Motor neuron (in vitro differentiated cells): ENCODE measurements around the gene TMEM134. TPM values are rescaled to one million over a fixed set of nuclear protein-coding genes. Genes with fewer than 3 reads are reported as not detected.

Experiments
- ATAC-seq, 8 experiments: fragments of 200-7000 bp; cut with Tn5 transposase; replicated peaks in 6 of 8; 2 replicates each; pipeline ENCODE4 v1.8.0; 2021; ENCODE audit warnings: mild to moderate bottlenecking in 8 of 8, moderate library complexity in 8 of 8
- H3K27ac ChIP-seq, 2 donors: fragments of 250-450 bp; sonication (Bioruptor Pico); 2 replicates each; pipeline ENCODE4 v1.9.0; 2021; ENCODE audit warnings: antibody characterized with exemption in 2 of 2, mild to moderate bottlenecking in 2 of 2, moderate library complexity in 1 of 2
- H3K4me1 ChIP-seq, 2 donors: fragments of 250-450 bp; sonication (Bioruptor Pico); replicated peaks in 1 of 2; 2 replicates each; pipeline ENCODE4 v1.6.1; 2021; ENCODE audit warnings: antibody characterized with exemption in 2 of 2, mild to moderate bottlenecking in 2 of 2, moderate library complexity in 1 of 2
- H3K4me3 ChIP-seq, 5 donors: fragments of 250-450 bp; sonication (Bioruptor Pico); 2 replicates each; pipeline ENCODE4 v1.9.0; 2021; ENCODE audit warnings: antibody characterized with exemption in 5 of 5, mild to moderate bottlenecking in 5 of 5, moderate library complexity in 4 of 5
- WGBS, 10 experiments: fragments of 450-650 bp; shearing (Covaris generic); methylation state at CpG; one replicate each; pipeline ENCODE4 v1.0.0; 2022; 5-methylcytosine and 5-hydroxymethylcytosine counted together
- in situ Hi-C, 9 experiments: fragments of 400-800 bp; cut with MboI; loops; one replicate each; pipeline ENCODE4 v1.15.0; 2021; ENCODE audit warnings: low sequenced_read_pairs in 9 of 9, low pct_unique_long_range_greater_than_20kb in 2 of 9; ENCODE audit not compliant: unreplicated experiment in 9 of 9
- total RNA-seq, 8 experiments: library from RNA; unstranded; fragments of 300-600 nt; gene quantifications; 2 replicates each; pipeline versions ENCODE4 v1.2.3 to v1.2.4, GENCODE V29; 2022

The TMEM134 gene
- total RNA-seq, 8 experiments from 2014 or later: 9.9 to 30.6 (median 17.2) TPM

DNA sequence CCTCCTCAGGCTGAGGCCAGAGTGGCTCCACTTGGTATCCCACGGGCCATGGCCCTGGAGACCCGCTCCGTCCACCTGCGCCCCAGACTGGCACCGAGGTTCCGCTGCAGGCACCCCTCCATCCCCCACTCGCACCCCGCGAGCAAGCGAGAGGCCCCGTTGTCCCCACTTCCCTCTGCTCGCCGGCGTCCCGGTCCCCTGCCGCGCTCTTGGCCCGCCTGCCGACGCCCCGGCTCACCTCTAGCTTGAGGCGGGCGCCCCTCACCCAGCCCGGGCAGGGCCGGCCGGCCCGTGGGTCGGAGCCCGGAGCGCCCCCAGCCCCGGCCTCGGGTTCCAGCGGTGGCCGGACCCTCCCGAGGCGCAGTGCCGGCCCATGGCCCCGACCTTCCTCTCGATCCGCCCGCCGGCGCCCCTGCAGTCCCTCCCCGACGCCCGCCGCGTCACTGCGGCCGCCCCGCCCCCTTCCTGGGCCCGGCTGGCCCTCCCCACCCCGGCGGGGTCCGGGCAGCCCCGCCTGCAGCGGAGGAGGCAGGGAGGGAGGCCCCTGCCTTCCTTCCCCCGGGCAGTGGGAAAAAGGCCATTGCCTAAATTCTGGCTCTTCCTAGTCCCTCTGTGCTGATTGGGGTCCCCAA is 36.0 kb upstream of the TMEM134 start, which contains the start of gene PITPNM1:
TSS of gene PITPNM1 (minus strand) at position 414 of the 632 bp plus-strand sequence. CDS start 1,183 bp downstream, outside the sequence.
- Histone ChIP-seq H3K4me1 (peaks cover 20 to 29% of the 10 kb centered on the region in 2 donors), H3K27ac (peak within 1 kb of the TSS; percentile 49 to 76), H3K4me3 (peak within 1 kb of the TSS; percentile 46 to 72 (median 59))
- WGBS, 10 experiments: no CpG with 5 or more reads among the region's 58 CpGs
- in situ Hi-C loops: no loop called here
- ATAC-seq: peak; percentile 3 to 25 (median 11)

DNA sequence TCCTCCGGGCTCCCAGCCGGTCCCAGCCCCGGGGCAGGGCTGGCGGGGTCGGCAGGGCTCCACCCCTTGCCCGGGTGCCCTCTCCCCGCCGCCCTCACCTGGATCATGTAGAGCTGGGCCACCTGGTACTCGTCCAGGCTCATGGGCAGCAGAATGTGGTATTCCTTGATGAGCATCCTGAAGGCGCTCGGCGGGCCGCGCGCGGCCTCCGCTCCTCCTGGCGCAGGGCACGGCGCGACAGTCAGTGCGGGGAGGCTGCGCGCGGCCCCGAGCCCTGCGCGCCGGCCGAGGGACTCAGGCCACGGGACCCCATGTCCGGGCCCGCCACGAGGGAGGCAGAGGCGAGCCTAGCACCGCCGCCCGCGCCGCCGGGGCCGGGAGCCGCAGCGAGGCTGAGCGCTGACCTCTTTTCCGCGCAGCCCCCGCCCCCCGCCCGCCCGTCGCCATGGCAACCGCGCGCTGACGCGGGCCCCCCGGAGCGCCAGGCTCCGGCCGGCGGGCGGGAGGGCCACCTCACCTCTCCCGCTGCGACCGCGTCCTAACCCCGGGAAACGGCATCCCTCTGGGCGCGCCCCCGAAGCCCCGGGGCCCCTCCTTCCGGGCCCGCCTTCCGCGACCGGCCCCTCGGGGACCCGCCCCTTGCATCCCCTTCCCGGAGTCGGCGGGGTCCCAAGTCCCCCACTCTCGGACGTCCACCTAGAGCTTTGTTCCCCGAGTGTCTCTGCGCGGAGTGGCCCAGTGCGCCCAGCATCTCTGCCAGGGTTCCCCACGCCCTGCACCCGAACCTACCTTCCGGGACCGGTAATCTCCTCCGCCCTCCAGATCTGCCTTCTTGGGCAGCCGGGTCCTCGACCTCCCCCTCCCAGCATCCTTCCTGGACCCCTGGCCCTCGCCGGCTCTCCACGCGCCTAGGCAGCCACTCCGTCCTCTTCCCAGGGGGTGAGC is 35.2 kb upstream of the TMEM134 start:
- peak overlapping the region; percentile 49 to 76 for H3K27ac ChIP-seq
- WGBS, 10 experiments: 0 to 3% (median 0%) methylated on average over 6 to 9 of the region's 101 CpGs; no CpG with 5 or more reads in 7 of the 10 experiments
- in situ Hi-C loops: no loop called here
- ATAC-seq: peak in 7 of 8 experiments; percentile 0 to 15 (median 9)
- H3K4me1 ChIP-seq: peaks cover 20 to 29% of the 10 kb centered on the region in 2 donors
- peak overlapping the region; percentile 46 to 72 (median 59) for H3K4me3 ChIP-seq

DNA sequence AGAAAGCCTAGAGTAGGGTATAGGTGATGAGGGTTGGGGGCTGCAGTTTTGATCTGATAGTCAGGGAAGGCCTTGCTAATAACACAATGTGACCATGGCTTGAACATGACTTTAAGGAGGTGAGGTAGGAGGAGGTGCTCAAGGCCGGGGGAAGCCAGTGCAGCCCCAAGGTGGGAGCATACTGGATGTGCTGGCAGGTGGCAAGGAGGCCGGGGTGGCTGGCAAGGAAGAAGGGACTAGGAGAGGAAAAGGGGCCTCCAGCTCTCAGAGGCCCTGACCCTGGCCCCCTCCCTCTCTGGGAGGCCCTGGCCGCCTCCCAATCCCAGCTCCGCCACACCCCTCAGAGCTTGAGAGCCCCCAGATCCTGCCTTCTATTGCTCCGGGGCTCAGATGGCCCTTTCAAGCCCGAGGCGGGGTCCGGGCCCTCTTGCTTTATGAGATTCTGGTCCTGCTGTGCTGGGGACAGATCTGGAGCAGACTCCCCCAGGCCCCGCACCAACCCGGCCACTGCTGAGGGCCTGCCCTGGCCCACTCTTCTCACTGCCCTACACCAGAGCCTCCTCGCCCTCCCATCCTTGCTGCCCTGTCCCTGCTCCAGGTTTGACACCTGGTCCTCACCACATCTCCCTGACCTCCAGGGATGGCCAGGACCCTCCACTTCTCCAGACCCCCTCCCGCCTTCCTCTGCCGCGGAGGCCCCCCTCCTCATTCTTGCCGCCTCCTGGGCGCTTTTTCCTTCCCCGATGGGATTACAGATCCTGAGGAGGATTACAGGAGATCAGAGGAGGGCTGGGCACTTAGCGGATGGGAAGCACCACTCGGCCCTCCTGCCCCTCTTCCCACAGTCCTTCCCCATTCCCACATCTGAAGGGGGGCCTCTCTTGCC is 34.3 kb upstream of the TMEM134 start:
- in situ Hi-C loops: no loop called here
- ATAC-seq: no peak
- Histone ChIP-seq H3K4me1 (peaks cover 20 to 26% of the 10 kb centered on the region in 2 donors), H3K27ac (peak overlapping the region; percentile 49 to 76), H3K4me3 (peak overlapping the region; percentile 46 to 72 (median 59))
- WGBS, 10 experiments: 42 to 100% methylated on average over 1 to 6 of the region's 19 CpGs; no CpG with 5 or more reads in 8 of the 10 experiments

DNA sequence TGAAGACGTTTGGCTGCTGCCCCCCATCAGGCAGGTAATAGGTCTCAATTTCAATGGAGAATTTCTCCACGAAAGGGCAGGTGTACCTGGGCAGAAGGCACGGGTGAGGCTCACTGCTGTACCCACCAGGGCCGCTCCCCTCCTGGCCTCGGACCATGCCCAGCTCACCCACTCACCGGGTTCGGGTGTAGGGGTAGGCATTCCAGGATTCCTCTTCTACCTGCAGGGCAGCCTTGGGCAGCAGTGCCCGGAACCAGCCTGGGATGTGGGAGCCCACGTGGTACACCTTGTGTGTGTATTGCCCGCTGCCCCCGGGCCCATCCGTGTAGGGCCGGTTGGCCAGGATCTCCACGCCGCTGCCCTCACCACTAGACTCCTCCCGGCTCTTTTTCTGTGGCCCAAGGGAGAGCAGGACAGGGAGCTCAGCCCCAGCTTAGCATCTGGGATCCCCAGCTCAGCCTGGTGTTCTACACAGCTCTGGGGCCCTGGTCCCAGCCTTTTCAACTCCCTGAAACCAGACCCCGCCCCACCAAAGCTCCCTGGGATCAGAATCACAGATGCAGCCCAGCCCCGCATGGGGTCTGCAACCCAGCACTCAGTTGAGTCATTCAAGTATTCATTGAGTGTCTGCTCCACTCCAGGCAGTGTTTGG is 33.4 kb upstream of the TMEM134 start:
- H3K4me3 ChIP-seq: no peak overlapping the region
- in situ Hi-C loops: no loop called here
- peaks cover 19 to 25% of the 10 kb centered on the region in 2 donors for H3K4me1 ChIP-seq
- no peak overlapping the region for H3K27ac ChIP-seq
- 80 to 100% (median 100%) methylated on average over 1 to 9 of the region's 18 CpGs; no CpG with 5 or more reads in 5 of the 10 experiments for WGBS, 10 experiments
- no peak for ATAC-seq

DNA sequence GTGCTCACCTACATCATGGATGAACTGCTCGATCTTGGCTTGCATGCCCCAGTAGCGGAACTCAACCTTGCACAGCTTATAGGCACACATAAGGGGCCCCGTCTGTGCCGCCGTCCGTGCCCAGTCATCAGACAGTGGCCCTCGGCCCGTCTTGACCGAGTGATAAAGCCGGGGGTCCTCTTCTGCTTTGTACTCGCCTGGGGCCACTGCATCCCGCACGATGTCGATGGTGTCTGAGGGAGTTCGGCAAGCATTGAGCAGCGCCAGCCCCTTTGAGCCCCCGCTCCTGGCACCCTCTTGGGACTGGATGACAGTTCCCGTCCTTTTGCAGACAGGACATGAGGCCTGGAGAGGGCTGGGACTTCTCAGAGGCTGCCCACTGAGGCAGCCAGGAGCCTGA is 32.8 kb upstream of the TMEM134 start:
- in situ Hi-C loops: no loop called here

DNA sequence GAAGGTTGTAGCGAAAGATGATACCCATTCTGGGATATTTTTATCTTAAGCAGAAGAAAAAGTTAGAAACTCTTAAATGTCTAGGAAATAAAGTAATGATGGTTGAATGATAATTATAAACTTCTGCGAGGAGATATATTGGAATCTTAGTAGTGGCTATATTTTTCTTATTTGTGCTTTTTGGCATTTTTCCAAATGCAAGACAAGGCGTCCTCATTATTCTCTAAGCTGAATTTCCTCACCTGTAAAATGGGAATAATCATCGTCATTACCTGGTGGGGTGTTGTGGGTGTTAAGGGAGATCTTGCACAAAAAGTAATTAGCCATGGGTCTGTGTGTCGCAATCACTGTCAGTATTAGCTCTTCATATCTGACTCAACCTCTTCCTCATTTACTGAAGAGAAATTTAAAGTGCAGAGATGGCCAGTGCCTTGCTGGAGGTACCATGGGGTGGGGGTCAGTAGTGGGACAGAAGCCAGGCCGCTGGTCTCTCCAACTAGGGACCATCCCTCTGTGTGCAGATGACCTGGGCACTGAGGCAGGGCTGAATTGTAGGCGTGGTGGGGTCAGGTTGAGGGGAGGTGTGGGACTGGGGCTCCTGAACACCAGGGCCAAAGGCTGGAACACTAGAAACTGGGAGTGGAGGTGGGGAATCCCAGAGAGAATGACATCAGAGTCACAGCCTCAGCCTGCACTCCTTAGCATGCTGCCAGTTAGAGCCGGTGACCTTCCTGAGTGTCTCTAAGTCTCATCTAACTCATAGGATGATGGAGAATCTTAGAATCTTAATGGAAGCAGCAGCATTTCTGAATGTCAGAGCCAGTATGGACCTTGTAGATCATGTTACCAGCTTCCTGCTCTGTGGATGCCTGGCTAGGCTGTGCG is 32.0 kb upstream of the TMEM134 start:
- Histone ChIP-seq H3K4me1 (peaks cover 16 to 18% of the 10 kb centered on the region in 2 donors), H3K27ac (no peak overlapping the region), H3K4me3 (no peak overlapping the region)
- no peak for ATAC-seq
- 48 to 100% (median 93%) methylated on average over 2 to 8 of the region's 9 CpGs for WGBS, 10 experiments
- in situ Hi-C loops: no loop called here

More for the DNA sequence above, 32.8 kb upstream of the TMEM134 start:
- no peak overlapping the region for H3K4me3 ChIP-seq
- ATAC-seq: no peak
- peaks cover 16 to 21% of the 10 kb centered on the region in 2 donors for H3K4me1 ChIP-seq
- H3K27ac ChIP-seq: no peak overlapping the region
- 93 to 100% (median 97%) methylated on average over 2 to 5 of the region's 18 CpGs; no CpG with 5 or more reads in 6 of the 10 experiments for WGBS, 10 experiments

DNA sequence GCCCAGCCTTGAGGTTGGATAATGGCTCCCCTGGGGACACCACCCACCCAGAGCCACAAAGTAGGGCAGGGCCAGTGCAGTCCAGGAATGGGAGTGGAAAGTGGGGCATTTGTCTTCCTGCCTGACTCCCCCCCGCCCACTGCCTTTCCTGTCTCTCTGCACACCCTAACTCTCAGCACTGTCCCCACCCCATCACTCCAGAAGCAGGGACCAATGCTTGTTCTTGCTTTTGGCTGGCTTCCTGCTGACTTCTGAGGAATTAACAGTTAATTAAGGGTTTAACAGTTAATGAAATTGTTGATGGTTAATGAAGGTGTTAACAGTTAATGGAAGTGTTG is 31.4 kb upstream of the TMEM134 start:
- peaks cover 11 to 13% of the 10 kb centered on the region in 2 donors for H3K4me1 ChIP-seq
- no peak overlapping the region for H3K4me3 ChIP-seq
- no peak overlapping the region for H3K27ac ChIP-seq
- WGBS, 10 experiments: 100% methylated on average over 1 of the region's 1 CpG; no CpG with 5 or more reads in 9 of the 10 experiments
- in situ Hi-C loops: no loop called here
- ATAC-seq: no peak

DNA sequence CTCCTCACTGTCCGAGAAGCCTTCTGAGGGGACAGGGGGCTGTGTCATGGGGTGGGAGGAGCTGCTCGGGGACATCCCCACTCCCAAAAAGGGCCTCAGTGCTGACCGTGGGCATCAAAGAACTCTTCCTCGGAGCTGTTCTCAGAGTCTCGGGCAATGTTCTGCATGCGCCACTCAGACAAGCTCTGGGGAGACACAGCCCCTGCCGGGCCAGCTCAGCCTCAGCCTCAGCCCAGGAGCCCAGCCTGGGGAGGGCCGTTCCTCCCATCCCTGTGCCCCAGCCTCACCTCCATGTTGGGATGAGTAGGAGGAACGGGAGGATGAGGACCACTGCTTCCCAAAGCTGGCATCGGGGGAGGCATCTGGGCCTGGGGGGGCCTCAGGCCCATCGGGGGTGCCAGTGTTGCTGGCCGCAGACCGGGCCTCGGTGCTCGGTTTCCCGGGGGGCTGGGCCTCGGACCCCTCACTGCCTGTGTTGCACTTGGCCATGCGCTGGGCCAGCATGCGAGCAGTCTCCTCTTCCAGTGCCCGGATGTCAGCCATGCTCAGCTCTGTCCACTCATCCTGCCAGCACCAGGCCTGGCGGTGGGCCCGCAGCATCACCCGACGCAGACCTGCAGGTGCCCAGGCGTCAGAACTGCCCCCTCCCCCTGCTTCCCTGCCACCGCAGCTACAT is 30.9 kb upstream of the TMEM134 start:
- no peak overlapping the region for H3K27ac ChIP-seq
- H3K4me3 ChIP-seq: no peak overlapping the region
- peaks cover 9 to 11% of the 10 kb centered on the region in 2 donors for H3K4me1 ChIP-seq
- WGBS, 10 experiments: 71 to 100% (median 94%) methylated on average over 1 to 5 of the region's 26 CpGs; no CpG with 5 or more reads in 6 of the 10 experiments
- in situ Hi-C loops: loop anchor here in 1 of 9 experiments (25.0 kb wide), 1 partner anchor 113 kb away; the partner anchor contains the start of gene RAD9A
- ATAC-seq: no peak

DNA sequence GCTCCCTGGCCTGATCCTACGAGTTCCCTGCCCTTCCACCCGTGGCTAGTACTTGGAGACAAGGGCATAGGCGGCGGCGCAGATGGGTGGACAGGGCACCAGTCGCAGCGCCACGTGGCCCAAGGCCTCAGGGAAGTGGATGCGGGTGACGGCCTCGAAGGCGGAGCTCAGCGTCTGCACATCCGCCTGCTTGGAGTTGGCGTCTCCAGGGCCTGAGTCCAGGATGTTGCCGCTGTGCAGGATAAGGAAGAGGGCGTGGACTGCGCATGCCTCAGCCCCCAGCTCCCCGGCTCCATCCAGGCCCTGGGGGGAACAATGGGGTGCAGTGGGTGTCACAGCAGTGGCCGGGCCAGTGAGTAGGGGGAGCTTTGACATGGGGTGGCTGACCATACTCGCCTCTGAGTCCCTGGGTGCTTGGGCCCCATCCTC is 29.5 kb upstream of the TMEM134 start:
- no peak overlapping the region for H3K4me3 ChIP-seq
- in situ Hi-C loops: loop anchor here in 1 of 9 experiments (25.0 kb wide), 1 partner anchor 111 kb away; the partner anchor contains the start of gene RAD9A
- no peak for ATAC-seq
- H3K4me1 ChIP-seq: peaks cover 9 to 10% of the 10 kb centered on the region in 2 donors
- no peak overlapping the region for H3K27ac ChIP-seq
- 90 to 100% (median 92%) methylated on average over 1 to 2 of the region's 21 CpGs; no CpG with 5 or more reads in 7 of the 10 experiments for WGBS, 10 experiments

DNA sequence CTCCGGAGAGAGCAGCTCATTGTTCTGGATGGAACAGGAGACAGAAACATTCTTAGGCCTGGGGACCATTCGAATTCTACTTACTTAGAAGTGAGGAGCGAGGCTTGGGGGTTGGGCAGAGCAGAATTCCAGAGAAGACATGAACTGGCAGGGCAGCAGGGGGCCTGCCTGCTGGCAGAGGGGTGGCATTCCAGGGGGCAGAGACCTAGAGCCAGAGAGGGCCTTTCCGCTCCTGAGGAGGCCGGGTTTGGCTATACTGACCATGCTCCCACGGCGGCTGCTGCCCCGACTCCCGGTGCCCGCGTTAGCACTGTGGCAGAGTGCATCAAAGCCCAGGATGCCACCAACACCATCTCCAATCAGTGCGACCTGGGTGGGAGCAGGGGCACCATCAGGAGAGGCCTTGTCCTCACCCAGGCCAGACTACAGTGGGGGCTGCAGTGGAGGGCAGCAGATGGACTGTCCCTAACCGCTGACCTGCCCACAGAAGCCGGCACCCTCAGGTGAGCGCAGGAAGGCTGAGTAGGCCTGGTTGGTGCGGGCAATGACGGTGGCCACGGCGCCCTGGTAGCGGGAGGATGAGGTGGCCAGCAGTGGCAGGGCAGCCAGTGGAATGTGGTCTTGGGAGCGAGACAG is 28.7 kb upstream of the TMEM134 start:
- H3K27ac ChIP-seq: no peak overlapping the region
- peaks cover 3% of the 10 kb centered on the region in 2 donors for H3K4me1 ChIP-seq
- in situ Hi-C loops: loop anchor here in 1 of 9 experiments (25.0 kb wide), 1 partner anchor 110 kb away; the partner anchor contains the start of gene RAD9A
- no peak overlapping the region for H3K4me3 ChIP-seq
- WGBS, 10 experiments: 90 to 100% (median 96%) methylated on average over 1 to 11 of the region's 21 CpGs; no CpG with 5 or more reads in 5 of the 10 experiments
- ATAC-seq: no peak
